ENCODE results near the gene SLC15A3.

DNA sequence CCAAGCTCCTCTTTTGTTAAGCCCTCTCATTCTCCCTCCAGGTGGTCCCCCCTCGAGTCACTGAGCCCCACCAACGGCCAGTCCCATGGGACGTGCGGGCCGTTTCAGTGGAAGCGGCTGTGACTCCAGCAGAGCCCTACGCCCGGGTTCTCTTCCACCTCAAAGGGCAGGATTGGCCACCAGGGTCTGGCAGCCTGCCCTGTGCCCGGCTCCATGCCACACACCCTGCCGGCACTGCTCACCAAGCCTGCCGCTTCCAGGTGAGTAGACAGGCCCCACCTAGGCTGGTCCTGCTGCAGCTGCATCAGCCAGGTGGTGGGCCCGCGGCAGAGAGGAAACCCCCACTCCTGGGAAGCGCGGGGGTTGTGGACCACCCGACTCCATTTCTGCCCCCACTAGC, 24.4 kb downstream of the SLC15A3 start:
- TF ChIP-seq POLR2A (IDR thresholded peaks at IDR 0.05) = no peak
- TF ChIP-seq, protein P1, sequence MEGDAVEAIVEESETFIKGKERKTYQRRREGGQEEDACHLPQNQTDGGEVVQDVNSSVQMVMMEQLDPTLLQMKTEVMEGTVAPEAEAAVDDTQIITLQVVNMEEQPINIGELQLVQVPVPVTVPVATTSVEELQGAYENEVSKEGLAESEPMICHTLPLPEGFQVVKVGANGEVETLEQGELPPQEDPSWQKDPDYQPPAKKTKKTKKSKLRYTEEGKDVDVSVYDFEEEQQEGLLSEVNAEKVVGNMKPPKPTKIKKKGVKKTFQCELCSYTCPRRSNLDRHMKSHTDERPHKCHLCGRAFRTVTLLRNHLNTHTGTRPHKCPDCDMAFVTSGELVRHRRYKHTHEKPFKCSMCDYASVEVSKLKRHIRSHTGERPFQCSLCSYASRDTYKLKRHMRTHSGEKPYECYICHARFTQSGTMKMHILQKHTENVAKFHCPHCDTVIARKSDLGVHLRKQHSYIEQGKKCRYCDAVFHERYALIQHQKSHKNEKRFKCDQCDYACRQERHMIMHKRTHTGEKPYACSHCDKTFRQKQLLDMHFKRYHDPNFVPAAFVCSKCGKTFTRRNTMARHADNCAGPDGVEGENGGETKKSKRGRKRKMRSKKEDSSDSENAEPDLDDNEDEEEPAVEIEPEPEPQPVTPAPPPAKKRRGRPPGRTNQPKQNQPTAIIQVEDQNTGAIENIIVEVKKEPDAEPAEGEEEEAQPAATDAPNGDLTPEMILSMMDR (IDR thresholded peaks at IDR 0.05) = peak in 1 of 6 experiments; percentile 12

Data from thyroid gland (tissue), 4 donors.